Fibroblast of pulmonary artery (primary cell): ENCODE measurements around the gene C5.
"Not testable (repeated sequence)": the region's sequence is repeated elsewhere in the genome, so short reads cannot be mapped to it uniquely, and the experiment has no call there.

ENCODE experiments used
- DNase-seq: peaks from one replicate; pipeline ENCODE4 v3.0.0-alpha.2; 2010; ENCODE audit warnings: low read depth
- H3K4me3 ChIP-seq: replicated peaks from 2 replicates; pipeline ENCODE4 v1.5.1; 2011; ENCODE audit warnings: low read depth, mild to moderate bottlenecking, control low read depth, low read length, moderate library complexity
- TF ChIP-seq, protein P1 (sequence below): IDR thresholded peaks from 2 replicates; pipeline ENCODE4 v1.5.1; 2011; ENCODE audit warnings: mild to moderate bottlenecking, control low read depth, low read length, inconsistent platforms; ENCODE audit errors: missing control alignments

Gene C5

DNA sequence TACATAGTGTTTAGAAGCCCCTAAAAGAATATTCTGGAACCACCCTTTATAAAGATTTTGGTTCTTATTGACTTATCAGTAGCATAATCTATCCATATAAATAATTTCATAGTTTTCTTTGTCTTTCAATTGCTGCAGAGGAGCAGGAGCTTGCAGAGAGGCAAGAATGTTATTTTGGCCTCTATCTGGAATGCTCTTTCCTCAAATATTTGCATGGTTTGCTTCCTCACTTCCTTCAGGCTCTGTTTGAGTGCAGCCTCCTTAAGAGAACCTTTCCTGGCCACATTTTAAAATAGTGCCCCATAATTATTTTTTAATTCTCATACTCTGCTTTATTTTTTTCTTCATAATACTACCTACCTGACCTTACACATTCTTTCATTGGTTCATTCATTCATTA is 1.5 kb downstream of the C5 start:
- TF ChIP-seq, protein P1, sequence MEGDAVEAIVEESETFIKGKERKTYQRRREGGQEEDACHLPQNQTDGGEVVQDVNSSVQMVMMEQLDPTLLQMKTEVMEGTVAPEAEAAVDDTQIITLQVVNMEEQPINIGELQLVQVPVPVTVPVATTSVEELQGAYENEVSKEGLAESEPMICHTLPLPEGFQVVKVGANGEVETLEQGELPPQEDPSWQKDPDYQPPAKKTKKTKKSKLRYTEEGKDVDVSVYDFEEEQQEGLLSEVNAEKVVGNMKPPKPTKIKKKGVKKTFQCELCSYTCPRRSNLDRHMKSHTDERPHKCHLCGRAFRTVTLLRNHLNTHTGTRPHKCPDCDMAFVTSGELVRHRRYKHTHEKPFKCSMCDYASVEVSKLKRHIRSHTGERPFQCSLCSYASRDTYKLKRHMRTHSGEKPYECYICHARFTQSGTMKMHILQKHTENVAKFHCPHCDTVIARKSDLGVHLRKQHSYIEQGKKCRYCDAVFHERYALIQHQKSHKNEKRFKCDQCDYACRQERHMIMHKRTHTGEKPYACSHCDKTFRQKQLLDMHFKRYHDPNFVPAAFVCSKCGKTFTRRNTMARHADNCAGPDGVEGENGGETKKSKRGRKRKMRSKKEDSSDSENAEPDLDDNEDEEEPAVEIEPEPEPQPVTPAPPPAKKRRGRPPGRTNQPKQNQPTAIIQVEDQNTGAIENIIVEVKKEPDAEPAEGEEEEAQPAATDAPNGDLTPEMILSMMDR = no peak
- H3K4me3 ChIP-seq = no peak overlapping the region
- DNase-seq = no peak

DNA sequence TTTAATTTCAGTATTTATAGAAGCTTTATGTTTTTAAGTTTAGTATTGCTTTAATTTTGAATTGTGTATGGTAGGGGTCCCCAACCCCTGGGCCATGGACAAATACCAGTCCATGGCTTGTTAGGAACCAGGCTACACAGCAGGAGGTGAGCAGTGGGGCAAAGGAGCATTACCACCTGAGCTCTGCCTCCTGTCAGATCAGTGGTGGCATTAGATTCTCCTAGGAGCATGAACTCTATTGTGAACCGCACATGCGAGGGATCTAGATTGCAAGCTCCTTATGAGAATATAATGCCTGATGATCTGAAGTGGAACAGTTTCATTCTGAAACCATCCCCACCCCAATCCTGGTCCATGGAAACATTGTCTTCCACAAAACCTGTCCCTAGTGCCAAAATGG is 1.9 kb downstream of the C5 start:
- TF ChIP-seq, protein P1 = no peak
- no peak overlapping the region for H3K4me3 ChIP-seq
- DNase-seq = no peak

DNA sequence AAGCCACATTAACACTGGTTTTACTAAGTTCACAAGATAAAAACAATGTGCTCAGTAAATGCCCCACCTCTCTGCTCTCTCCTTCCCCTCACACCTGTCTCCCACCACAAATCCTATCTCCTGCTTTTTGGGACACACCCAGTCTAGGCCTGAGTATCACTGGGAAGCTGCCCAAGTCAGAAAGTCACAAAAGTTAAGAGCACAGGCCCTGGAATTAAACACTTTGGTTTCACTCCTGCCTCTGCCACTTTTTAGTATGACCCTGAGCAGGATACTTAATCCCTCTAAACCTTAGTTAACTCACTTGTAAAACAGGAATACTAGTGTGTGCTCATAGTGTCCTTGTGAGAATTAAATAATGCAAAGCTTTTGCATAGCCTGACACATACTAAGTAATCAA is 11.3 kb downstream of the C5 start:
- TF ChIP-seq, protein P1 = no peak
- H3K4me3 ChIP-seq = no peak overlapping the region
- DNase-seq = no peak

DNA sequence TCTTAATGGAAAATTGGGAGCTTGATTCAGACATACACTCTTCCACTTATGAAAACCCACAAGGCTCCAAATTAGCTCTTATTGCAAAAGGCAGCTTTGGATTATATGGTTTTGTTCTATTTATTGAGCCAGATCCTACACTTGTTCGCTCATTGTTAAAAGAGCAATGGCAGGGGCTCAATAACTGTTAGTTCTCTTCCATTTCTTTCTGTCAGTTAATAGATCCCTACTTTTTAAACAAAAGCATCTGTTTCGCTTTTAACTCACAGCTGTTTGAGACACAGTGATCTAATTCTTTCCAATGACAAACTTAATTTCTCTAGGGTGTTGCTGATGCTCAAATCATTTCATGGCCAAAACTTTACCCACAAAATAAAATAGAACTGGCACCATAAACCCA is 11.7 kb downstream of the C5 start:
- no peak for DNase-seq
- no peak overlapping the region for H3K4me3 ChIP-seq
- TF ChIP-seq, protein P1 = no peak

DNA sequence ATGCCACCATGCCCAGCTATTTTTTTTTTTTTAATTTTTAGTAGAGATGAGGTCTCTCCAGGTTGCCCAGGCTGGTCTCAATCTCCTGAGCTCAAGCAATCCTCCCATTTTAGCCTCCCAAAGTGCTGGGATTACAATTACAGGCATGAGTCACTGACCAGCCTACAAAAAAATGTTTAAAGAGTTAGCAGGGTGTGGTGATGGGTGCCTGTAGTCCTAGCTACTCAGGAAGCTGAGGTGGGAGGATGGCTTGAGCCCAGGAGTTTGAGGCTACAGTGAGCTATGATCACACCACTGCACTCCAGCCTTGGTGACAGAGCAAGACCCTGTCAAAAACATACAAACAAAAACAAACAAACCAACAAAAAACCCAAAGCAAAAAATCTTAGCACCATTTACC is 14.4 kb downstream of the C5 start:
- H3K4me3 ChIP-seq = not testable (repeated sequence)
- DNase-seq = peak; percentile 7

DNA sequence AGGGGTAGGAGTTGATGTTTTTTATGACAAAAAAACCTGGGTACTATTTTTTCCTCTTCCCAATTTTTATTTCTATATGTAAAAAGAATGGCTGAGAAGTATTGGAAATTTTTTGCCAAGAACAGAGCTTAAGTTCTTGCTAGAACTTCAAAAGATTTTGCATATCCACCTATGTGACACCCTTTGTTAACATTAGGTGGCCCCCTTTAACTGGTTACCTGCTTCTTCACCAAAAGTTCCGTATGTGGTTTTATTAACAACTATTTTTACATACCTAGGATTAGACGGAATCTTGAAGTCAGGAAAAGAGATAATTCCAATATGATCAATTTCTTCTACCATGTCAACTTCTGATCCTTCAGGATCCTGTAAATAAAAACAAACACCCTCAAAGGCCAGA is 15.5 kb downstream of the C5 start:
- H3K4me3 ChIP-seq = no peak overlapping the region
- TF ChIP-seq, protein P1 = no peak
- DNase-seq = no peak

DNA sequence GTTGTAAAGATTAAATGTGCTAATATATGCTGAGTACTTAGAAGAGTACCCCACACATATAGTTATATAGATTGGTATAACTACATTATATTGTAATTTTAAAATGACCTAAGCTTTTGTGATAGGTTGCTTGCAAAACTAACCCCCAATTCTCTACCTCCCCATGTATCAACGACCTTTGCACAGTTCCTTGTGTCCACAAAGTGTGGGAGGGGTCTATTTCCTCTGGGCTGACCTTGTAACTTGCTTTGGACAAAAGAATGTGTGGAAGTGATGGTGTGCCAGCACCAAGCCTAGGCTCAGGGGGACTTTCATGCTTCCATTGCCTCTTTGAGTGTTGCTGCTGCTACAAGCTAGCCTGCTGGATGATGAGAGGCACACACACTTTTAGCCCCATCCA is 20.6 kb downstream of the C5 start:
- DNase-seq = no peak
- TF ChIP-seq, protein P1 = no peak
- no peak overlapping the region for H3K4me3 ChIP-seq

DNA sequence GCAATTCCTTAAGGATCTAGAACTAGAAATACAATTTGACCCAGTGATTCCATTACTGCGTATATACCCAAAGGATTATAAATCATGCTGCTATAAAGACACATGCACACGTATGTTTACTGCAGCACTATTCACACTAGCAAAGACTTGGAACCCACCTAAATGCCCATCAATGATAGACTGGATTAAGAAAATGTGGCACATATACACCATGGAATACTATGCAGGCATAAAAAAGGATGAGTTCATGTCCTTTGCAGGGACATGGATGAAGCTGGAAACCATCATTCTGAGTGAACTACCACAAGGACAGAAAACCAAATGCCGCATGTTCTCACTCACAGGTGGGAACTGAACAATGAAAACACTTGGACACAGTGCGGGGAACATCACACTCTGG is 21.8 kb downstream of the C5 start:
- not testable (repeated sequence) for DNase-seq, H3K4me3 ChIP-seq
